ENCODE data around the gene STAB2. TPM values are rescaled to one million over a fixed set of nuclear protein-coding genes. Genes with fewer than 3 reads are reported as not detected.

The STAB2 gene
- total and polyA plus RNA-seq, 2 of the 8 experiments (the other 6 are each of a cell fraction or from before 2014, with no cell fraction given) = not detected

DNA sequence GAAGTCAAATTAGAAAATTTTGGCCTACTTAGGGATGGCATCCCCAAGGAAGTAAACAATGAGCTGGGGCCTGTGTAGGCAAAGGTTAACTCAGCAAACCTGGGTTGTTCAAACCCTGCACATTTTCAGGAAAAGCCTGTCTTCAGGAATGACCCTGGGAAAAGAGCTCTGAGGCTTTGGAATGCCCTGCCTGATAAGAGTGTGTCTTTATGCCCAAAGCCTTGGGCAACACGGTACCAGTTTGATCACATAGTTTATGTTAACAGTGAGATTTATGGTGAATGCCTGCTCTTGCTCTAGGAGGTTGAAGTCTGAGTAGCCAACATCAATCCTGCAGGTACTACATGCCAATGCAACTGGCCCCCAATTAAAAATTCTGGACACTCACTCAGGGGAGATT lies 28.2 kb upstream of the STAB2 start:
- Histone ChIP-seq H2BK120ac (replicated peaks; ENCODE audit: low read depth, low read length) (no peak overlapping the region), H2BK5ac (ENCODE audit: low read depth, low read length) (no peak overlapping the region), H4K91ac (replicated peaks; ENCODE audit: insufficient read length, low read length) (no peak overlapping the region), H3K56ac (replicated peaks; ENCODE audit: insufficient read length, low read depth, low read length) (no peak overlapping the region), H2BK20ac (ENCODE audit: low read length) (no peak overlapping the region), H3K14ac (ENCODE audit: insufficient read length) (no peak overlapping the region), H4K5ac (ENCODE audit: insufficient read length, low read depth, low read length) (no peak overlapping the region), H3K23ac (ENCODE audit: insufficient read length) (no peak overlapping the region), H3K18ac (ENCODE audit: extremely low read depth, low read length) (no peak overlapping the region), H4K20me1 (replicated peaks in 1 of 2; ENCODE audit: control insufficient read depth in 1 of 2, insufficient read depth in 2 of 2, low read length in 2 of 2) (no peaks in the 10 kb centered on the region), H3K79me1 (ENCODE audit: low read depth, low read length) (no peaks in the 10 kb centered on the region), H2AK5ac (ENCODE audit: low read depth, low read length) (no peak overlapping the region), H3K23me2 (ENCODE audit: low read depth, low read length) (no peaks in the 10 kb centered on the region), H3K36me3 (ENCODE audit: control insufficient read depth in 2 of 4, insufficient read depth in 4 of 4, low read length in 3 of 4) (no peaks in the 10 kb centered on the region), H3K4me1 (replicated peaks in 1 of 4; ENCODE audit: control insufficient read depth in 3 of 4, insufficient read depth in 4 of 4, low read length in 3 of 4) (no peaks in the 10 kb centered on the region), H2AFZ (ENCODE audit: low read length) (no peak overlapping the region), H3K4me3 (ENCODE audit: extremely low read depth in 1 of 4, insufficient read depth in 2 of 4, low read depth in 3 of 4, low read length in 4 of 4) (no peak overlapping the region), H3K4ac (replicated peaks; ENCODE audit: insufficient read length, low read depth, low read length) (no peak overlapping the region), H4K8ac (ENCODE audit: extremely low read depth, insufficient read depth, low read length) (no peak overlapping the region), H3K79me2 (ENCODE audit: control insufficient read depth in 1 of 2, insufficient read depth in 2 of 2, low read length in 2 of 2) (no peaks in the 10 kb centered on the region), H2BK15ac (ENCODE audit: low read length) (no peak overlapping the region), H3K4me2 (ENCODE audit: insufficient read depth in 1 of 2, low read depth in 2 of 2, low read length in 2 of 2) (no peak overlapping the region), H3K27me3 (replicated peaks in 1 of 4; ENCODE audit: control insufficient read depth in 3 of 4, extremely low read depth in 1 of 4, insufficient read depth in 3 of 4, low read length in 3 of 4) (no peaks in the 10 kb centered on the region), H3K9me3 (ENCODE audit: insufficient read depth in 2 of 2, low read depth in 1 of 2, low read length in 1 of 2) (peaks cover 3 to 4% of the 10 kb centered on the region in 2 experiments; a peak in 1 of 4 replicates), H3K9ac (replicated peaks in 1 of 4; ENCODE audit: extremely low read depth in 1 of 4, low read depth in 3 of 4, low read length in 3 of 4) (no peak overlapping the region), H3K27ac (ENCODE audit: low read depth, low read length) (no peak overlapping the region), H2BK12ac (ENCODE audit: low read depth, low read length) (no peak overlapping the region)
- FAIRE-seq = no peak
- ChIA-PET CTCF (ENCODE audit: partially characterized antibody) (interaction anchor here (1.4 to 3.4 kb wide), 2 partner anchors 73 to 609 kb away, joined by 3 to 15 read pairs; no protein-coding TSS in a partner anchor), POLR2A (ENCODE audit: partially characterized antibody) (no interaction called here)
- 100% methylated on average over 1 of the region's 1 CpG; no CpG with 5 or more reads in 1 of the 2 experiments for whole genome bisulfite sequencing, 2 experiments (ENCODE audit: extremely low coverage in 1 of 2, insufficient coverage in 1 of 2, insufficient read length in 1 of 2, insufficient replicate concordance in 2 of 2, low coverage in 1 of 2, low lambda C conversion rate in 2 of 2, missing lambda C conversion rate in 1 of 2)
- DNase-seq (ENCODE audit: low read depth in 1 of 2, low spot score in 2 of 2) = no peak
- TF ChIP-seq TBP (IDR thresholded peaks at IDR 0.05; ENCODE audit: low read depth, low read length) (no peak), CHD2 (IDR thresholded peaks at IDR 0.05; ENCODE audit: low read length) (no peak), GTF2F1 (IDR thresholded peaks at IDR 0.05; ENCODE audit: borderline replicate concordance, low read depth, low read length) (no peak), SAP30 (IDR thresholded peaks at IDR 0.05; ENCODE audit: insufficient read depth, insufficient replicate concordance, low read length) (no peak), HDAC6 (IDR thresholded peaks at IDR 0.05; ENCODE audit: low read depth, low read length) (no peak), EGR1 (IDR thresholded peaks at IDR 0.05; ENCODE audit: borderline replicate concordance, low read depth, low read length) (no peak), RBBP5 (IDR thresholded peaks at IDR 0.05; ENCODE audit: borderline replicate concordance, low read depth, low read length) (no peak), CREB1 (IDR thresholded peaks at IDR 0.05) (no peak), RAD21 (IDR thresholded peaks at IDR 0.05 in 1 of 2, conservative IDR thresholded peaks at IDR 0.05 in 1 of 2; ENCODE audit: low read depth in 2 of 2, low read length in 2 of 2) (no peak), RFX5 (IDR thresholded peaks at IDR 0.05; ENCODE audit: borderline replicate concordance, low read depth, low read length) (no peak), TEAD4 (IDR thresholded peaks at IDR 0.05; ENCODE audit: low read depth, low read length) (no peak), SP2 (IDR thresholded peaks at IDR 0.05; ENCODE audit: low read length) (no peak), SIN3A (conservative IDR thresholded peaks at IDR 0.05 in 1 of 2, IDR thresholded peaks at IDR 0.05 in 1 of 2; ENCODE audit: low read depth in 1 of 2, low read length in 2 of 2) (no peak)
- TF ChIP-seq, protein P1, sequence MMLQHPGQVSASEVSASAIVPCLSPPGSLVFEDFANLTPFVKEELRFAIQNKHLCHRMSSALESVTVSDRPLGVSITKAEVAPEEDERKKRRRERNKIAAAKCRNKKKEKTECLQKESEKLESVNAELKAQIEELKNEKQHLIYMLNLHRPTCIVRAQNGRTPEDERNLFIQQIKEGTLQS (IDR thresholded peaks at IDR 0.05; ENCODE audit: insufficient read depth, low read depth, low read length) = no peak
